Neuronal stem cell (in vitro differentiated cells): Measurements from ENCODE around the gene THAP8.
"Not testable (repeated sequence)": the region's sequence is repeated elsewhere in the genome, so short reads cannot be mapped to it uniquely, and the experiment has no call there.

ENCODE experiments used
- DNase-seq: peaks from one replicate; pipeline ENCODE4 v3.0.0-alpha.2; 2013; ENCODE audit warnings: low spot score
- H2AFZ ChIP-seq: one replicate; pipeline ENCODE4 v1.6.1; 2013; ENCODE audit warnings: mild to moderate bottlenecking, low read length, inconsistent platforms
- H2AK5ac ChIP-seq: 2 replicates; pipeline ENCODE4 v1.6.1; 2013; ENCODE audit warnings: low read depth, mild to moderate bottlenecking, inconsistent platforms, low read length, moderate library complexity, mixed read lengths
- H2BK120ac ChIP-seq: 2 replicates; pipeline ENCODE4 v1.6.1; 2013; ENCODE audit warnings: low read depth, mild to moderate bottlenecking, inconsistent platforms, low read length, moderate library complexity, mixed read lengths
- H2BK12ac ChIP-seq: one replicate; pipeline ENCODE4 v1.6.1; 2013; ENCODE audit warnings: low read length, inconsistent platforms
- H2BK15ac ChIP-seq: 2 replicates; pipeline ENCODE4 v1.6.1; 2013; ENCODE audit warnings: mild to moderate bottlenecking, low read length, inconsistent platforms, mixed read lengths
- H2BK5ac ChIP-seq: one replicate; pipeline ENCODE4 v1.6.1; 2013; ENCODE audit warnings: inconsistent platforms, mild to moderate bottlenecking, low read length, moderate library complexity
- H3K14ac ChIP-seq: one replicate; pipeline ENCODE4 v1.6.1; 2013; ENCODE audit warnings: low read length, inconsistent platforms
- H3K18ac ChIP-seq: 2 replicates; pipeline ENCODE4 v1.6.1; 2013; ENCODE audit warnings: low read length, inconsistent platforms
- H3K23ac ChIP-seq: 2 replicates; pipeline ENCODE4 v1.6.1; 2013; ENCODE audit warnings: low read depth, mild to moderate bottlenecking, mixed read lengths, low read length, inconsistent platforms; ENCODE audit not compliant: poor library complexity
- H3K27ac ChIP-seq: replicated peaks from 3 replicates; pipeline ENCODE4 v1.5.1; 2013; ENCODE audit warnings: low read length, inconsistent platforms
- H3K27me3 ChIP-seq, 3 experiments: 2 replicates each; pipeline ENCODE4 v1.6.1; 2013; ENCODE audit warnings: low read length in 3 of 3, mild to moderate bottlenecking in 2 of 3, inconsistent platforms in 1 of 3, low read depth in 1 of 3, mixed read lengths in 1 of 3, moderate library complexity in 1 of 3; ENCODE audit not compliant: control insufficient read depth in 3 of 3, insufficient read depth in 3 of 3
- H3K36me3 ChIP-seq, 2 donors: replicated peaks in 1 of 2; 2 replicates each; pipeline ENCODE4 v1.6.1; 2013; ENCODE audit warnings: low read length in 2 of 2; ENCODE audit not compliant: control insufficient read depth in 2 of 2, insufficient read depth in 2 of 2
- H3K4ac ChIP-seq: 2 replicates; pipeline ENCODE4 v1.6.1; 2013; ENCODE audit warnings: inconsistent platforms, mild to moderate bottlenecking, low read length, moderate library complexity
- H3K4me1 ChIP-seq, 2 donors: 1 replicate in 1 of 2; 2 replicates in 1 of 2; pipeline ENCODE4 v1.6.1; 2013; ENCODE audit warnings: low read length in 2 of 2, low read depth in 1 of 2; ENCODE audit not compliant: control insufficient read depth in 2 of 2, insufficient read depth in 1 of 2
- H3K4me2 ChIP-seq: one replicate; pipeline ENCODE4 v1.6.1; 2013; ENCODE audit warnings: mild to moderate bottlenecking, low read length, inconsistent platforms; ENCODE audit not compliant: insufficient read depth, poor library complexity, severe bottlenecking
- H3K4me3 ChIP-seq, 2 donors: 2 replicates each; pipeline ENCODE4 v1.5.1; 2013; ENCODE audit warnings: low read length in 2 of 2, mild to moderate bottlenecking in 2 of 2, inconsistent platforms in 1 of 2, moderate library complexity in 1 of 2
- H3K79me1 ChIP-seq: one replicate; pipeline ENCODE4 v1.6.1; 2013; ENCODE audit warnings: low read depth, mild to moderate bottlenecking, inconsistent platforms, low read length, moderate library complexity
- H3K9ac ChIP-seq: one replicate; pipeline ENCODE4 v1.6.1; 2013; ENCODE audit warnings: mild to moderate bottlenecking, low read depth, low read length, inconsistent platforms; ENCODE audit not compliant: poor library complexity
- H3K9me3 ChIP-seq, 2 donors: replicated peaks in 1 of 2; 2 replicates each; pipeline versions ENCODE3 to v1.6.1; 2013; ENCODE audit warnings: low read length in 2 of 2, mild to moderate bottlenecking in 2 of 2, inconsistent platforms in 1 of 2, low read depth in 1 of 2, mixed read lengths in 1 of 2, moderate library complexity in 1 of 2; ENCODE audit not compliant: control insufficient read depth in 2 of 2, insufficient read depth in 1 of 2
- H4K8ac ChIP-seq: one replicate; pipeline ENCODE4 v1.6.1; 2013; ENCODE audit warnings: low read depth, mild to moderate bottlenecking, inconsistent platforms, low read length, moderate library complexity
- H4K91ac ChIP-seq: one replicate; pipeline ENCODE4 v1.6.1; 2013; ENCODE audit warnings: low read length, low read depth, mild to moderate bottlenecking, inconsistent platforms; ENCODE audit not compliant: poor library complexity
- WGBS, 2 donors: extraction: QIAGEN DNeasy Blood & Tissue Kit; methylation state at CpG; one replicate each; pipeline ENCODE4 v1.1.7; 2013; ENCODE audit warnings: missing lambda C conversion rate in 2 of 2, mixed read lengths in 1 of 2; ENCODE audit not compliant: insufficient read length in 2 of 2, insufficient replicate concordance in 1 of 2; ENCODE audit errors: extremely low coverage in 2 of 2; 5-methylcytosine and 5-hydroxymethylcytosine counted together

Gene THAP8

DNA sequence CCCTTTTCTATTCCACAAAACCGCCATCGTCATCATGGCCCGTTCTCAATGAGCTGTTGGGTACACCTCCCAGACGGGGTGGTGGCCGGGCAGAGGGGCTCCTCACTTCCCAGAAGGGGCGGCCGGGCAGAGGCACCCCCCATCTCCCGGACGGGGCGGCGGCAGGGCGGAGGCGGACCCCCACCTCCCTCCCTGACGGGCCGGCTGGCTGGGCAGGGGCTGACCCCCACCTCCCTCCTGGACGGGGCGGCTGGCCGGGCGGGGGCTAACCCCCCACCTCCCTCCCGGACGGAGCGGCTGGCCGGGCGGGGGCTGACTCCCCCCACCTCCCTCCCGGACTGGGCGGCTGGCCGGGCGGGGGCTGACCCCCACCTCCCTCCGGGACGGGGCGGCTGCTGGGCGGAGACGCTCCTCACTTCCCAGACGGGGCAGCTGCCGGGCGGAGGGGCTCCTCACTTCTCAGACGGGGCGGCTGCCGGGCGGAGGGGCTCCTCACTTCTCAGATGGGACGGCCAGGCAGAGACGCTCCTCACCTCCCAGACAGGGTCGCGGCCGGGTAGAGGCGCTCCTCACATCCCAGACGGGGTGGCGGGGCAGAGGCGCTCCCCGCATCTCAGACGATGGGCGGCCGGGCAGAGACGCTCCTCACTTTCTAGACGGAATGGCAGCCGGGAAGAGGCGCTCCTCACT, 14.9 kb upstream of the THAP8 start:
- not testable (repeated sequence) for H2AFZ ChIP-seq, H4K91ac ChIP-seq, H4K8ac ChIP-seq, H3K14ac ChIP-seq, H3K9ac ChIP-seq, DNase-seq, H2BK120ac ChIP-seq, H3K4me1 ChIP-seq, H3K27ac ChIP-seq, H2BK5ac ChIP-seq, H3K79me1 ChIP-seq, H3K27me3 ChIP-seq, H3K4ac ChIP-seq, H2AK5ac ChIP-seq, H2BK15ac ChIP-seq, H2BK12ac ChIP-seq, H3K4me2 ChIP-seq, H3K9me3 ChIP-seq, H3K23ac ChIP-seq, H3K18ac ChIP-seq, H3K4me3 ChIP-seq
- peaks cover 53 to 74% of the 10 kb centered on the region in 2 donors for H3K36me3 ChIP-seq
- no CpG with 5 or more reads among the region's 57 CpGs for WGBS, 2 donors

- H3K36me3 ChIP-seq, result peaks cover 49 to 70% of the 10 kb centered on the region in 2 donors
- no peaks in the 10 kb centered on the region for H3K4me1 ChIP-seq
- H3K9me3 ChIP-seq, result peaks cover 0 to 2% of the 10 kb centered on the region in 2 donors
- H2BK12ac ChIP-seq, result no peak overlapping the region
- no peak overlapping the region for H3K4ac ChIP-seq
- no peak overlapping the region for H4K91ac ChIP-seq
- WGBS, 2 donors, result no CpG with 5 or more reads among the region's 11 CpGs
- no peak overlapping the region for H2BK15ac ChIP-seq
- no peak overlapping the region for H3K23ac ChIP-seq
- no peak overlapping the region for H2BK5ac ChIP-seq
- H2AFZ ChIP-seq, result no peak overlapping the region
- H3K18ac ChIP-seq, result no peak overlapping the region
- no peak overlapping the region for H3K14ac ChIP-seq
- H2BK120ac ChIP-seq, result no peak overlapping the region
- peak overlapping the region in 1 of 2 donors; percentile 42 for H3K4me3 ChIP-seq
- no peak overlapping the region for H4K8ac ChIP-seq
- no peaks in the 10 kb centered on the region for H3K27me3 ChIP-seq
- no peak overlapping the region for H3K27ac ChIP-seq
- no peak overlapping the region for H2AK5ac ChIP-seq
- no peak overlapping the region for H3K4me2 ChIP-seq
- H3K79me1 ChIP-seq, result no peaks in the 10 kb centered on the region
- H3K9ac ChIP-seq, result no peak overlapping the region
- no peak for DNase-seq
Measured at GRCh38 chr19:36067681-36068080, 13.6 kb upstream of the THAP8 start.

- Histone ChIP-seq H4K91ac (no peak overlapping the region), H2BK12ac (no peak overlapping the region), H2AFZ (no peak overlapping the region), H3K27me3 (no peaks in the 10 kb centered on the region), H3K4ac (no peak overlapping the region), H3K79me1 (peaks cover 1% of the 10 kb centered on the region), H3K14ac (no peak overlapping the region), H3K4me2 (no peak overlapping the region), H2AK5ac (no peak overlapping the region), H2BK120ac (no peak overlapping the region), H3K4me1 (no peaks in the 10 kb centered on the region), H4K8ac (no peak overlapping the region), H3K9ac (no peak overlapping the region), H3K36me3 (peaks cover 52 to 72% of the 10 kb centered on the region in 2 donors), H2BK15ac (no peak overlapping the region), H3K4me3 (no peak overlapping the region), H2BK5ac (no peak overlapping the region), H3K27ac (no peak overlapping the region), H3K18ac (no peak overlapping the region), H3K23ac (no peak overlapping the region), H3K9me3 (peaks cover 0 to 2% of the 10 kb centered on the region in 2 donors)
- no peak for DNase-seq
- WGBS, 2 donors, result no CpG with 5 or more reads among the region's 8 CpGs
Measured at GRCh38 chr19:36064826-36065225, 10.7 kb upstream of the THAP8 start.

- no peak overlapping the region for H3K27ac ChIP-seq
- H3K4ac ChIP-seq, result no peak overlapping the region
- H3K4me1 ChIP-seq, result peaks cover 0 to under 1% of the 10 kb centered on the region in 2 donors
- no peak for DNase-seq
- no peak overlapping the region for H3K18ac ChIP-seq
- H3K4me2 ChIP-seq, result no peak overlapping the region
- no peak overlapping the region for H3K4me3 ChIP-seq
- peaks cover 3% of the 10 kb centered on the region for H3K79me1 ChIP-seq
- no peak overlapping the region for H4K8ac ChIP-seq
- H2BK12ac ChIP-seq, result no peak overlapping the region
- H3K14ac ChIP-seq, result no peak overlapping the region
- no peak overlapping the region for H2AFZ ChIP-seq
- H2BK5ac ChIP-seq, result no peak overlapping the region
- H2BK120ac ChIP-seq, result no peak overlapping the region
- peaks cover 45 to 82% of the 10 kb centered on the region in 2 donors for H3K36me3 ChIP-seq
- WGBS, 2 donors, result no CpG with 5 or more reads among the region's 2 CpGs
- H3K9me3 ChIP-seq, result peaks cover 0 to 2% of the 10 kb centered on the region in 2 donors
- H2AK5ac ChIP-seq, result no peak overlapping the region
- no peak overlapping the region for H3K9ac ChIP-seq
- H3K27me3 ChIP-seq, result no peaks in the 10 kb centered on the region
- no peak overlapping the region for H2BK15ac ChIP-seq
- no peak overlapping the region for H3K23ac ChIP-seq
- H4K91ac ChIP-seq, result no peak overlapping the region
Measured at GRCh38 chr19:36061367-36061766, 7.3 kb upstream of the THAP8 start.
